HG03521 (cell line): ENCODE results near the gene B3GNT4.
A peak's percentile ranks its signal among the peaks of the same experiment; 100 is the strongest.
"Not testable (repeated sequence)": the region's sequence is repeated elsewhere in the genome, so short reads cannot be mapped to it uniquely, and the experiment has no call there.

Experiments
- ATAC-seq: cut with Tn5 transposase; IDR thresholded peaks from one replicate; pipeline ENCODE4 v1.9.1; 2021; ENCODE audit warnings: mild to moderate bottlenecking, moderate library complexity; ENCODE audit not compliant: unreplicated experiment

Gene B3GNT4

GRCh38 chr12:122208073-122208820, 4.7 kb downstream of the B3GNT4 start:
- no peak for ATAC-seq

- no peak for ATAC-seq
Observed at GRCh38 chr12:122215771-122216170, 12.3 kb downstream of the B3GNT4 start.

GRCh38 chr12:122216445-122216844, 12.9 kb downstream of the B3GNT4 start:
- no peak for ATAC-seq

GRCh38 chr12:122225683-122226365, 22.3 kb downstream of the B3GNT4 start, which contains the start of gene DIABLO:
Gene DIABLO (minus strand): TSS chr12:122226052. CDS start chr12:122226014, 38 bp downstream.
- ATAC-seq, result peak; percentile 90

- ATAC-seq, result no peak
Observed at GRCh38 chr12:122226366-122227125, 23.0 kb downstream of the B3GNT4 start.

DNA sequence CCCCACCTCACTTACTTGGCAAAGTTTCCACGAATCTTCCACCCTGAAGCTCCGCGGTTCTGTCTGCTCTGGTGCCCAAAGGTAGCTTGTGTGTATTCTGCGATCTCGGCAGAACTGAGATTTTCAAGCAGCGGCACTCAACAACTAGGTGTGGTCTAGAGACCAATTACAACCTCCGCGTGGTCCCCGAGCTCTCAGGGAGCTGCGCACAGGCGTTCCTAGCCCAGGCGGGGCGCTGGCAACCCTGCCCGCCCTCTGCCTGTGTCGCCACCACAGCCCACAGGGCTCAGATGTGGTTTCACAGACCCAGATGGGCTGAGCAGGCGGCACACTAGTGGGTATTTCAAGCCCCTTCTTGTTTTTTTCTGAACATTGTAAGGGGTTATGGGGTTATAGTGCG, 23.8 kb downstream of the B3GNT4 start:
- ATAC-seq, result no peak

DNA sequence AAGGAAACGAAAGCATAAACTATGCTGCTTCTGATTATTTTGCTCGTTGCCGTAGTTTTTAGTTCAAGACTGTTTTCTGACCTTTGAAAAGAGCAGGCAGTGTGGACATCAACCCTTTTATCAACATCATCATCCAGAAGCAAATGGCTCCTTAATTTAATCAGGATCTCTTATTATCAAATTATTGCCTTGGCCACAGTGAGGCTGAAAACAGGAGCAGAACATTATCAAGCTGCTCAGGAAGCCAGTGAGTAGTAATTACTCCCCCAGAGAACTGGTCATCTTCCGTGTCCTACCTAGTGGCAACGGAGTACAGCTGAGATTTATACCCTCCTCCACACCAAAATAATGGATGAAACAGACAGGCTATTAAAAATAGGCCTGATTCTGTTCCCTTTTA, 24.6 kb downstream of the B3GNT4 start:
- ATAC-seq, result no peak

DNA sequence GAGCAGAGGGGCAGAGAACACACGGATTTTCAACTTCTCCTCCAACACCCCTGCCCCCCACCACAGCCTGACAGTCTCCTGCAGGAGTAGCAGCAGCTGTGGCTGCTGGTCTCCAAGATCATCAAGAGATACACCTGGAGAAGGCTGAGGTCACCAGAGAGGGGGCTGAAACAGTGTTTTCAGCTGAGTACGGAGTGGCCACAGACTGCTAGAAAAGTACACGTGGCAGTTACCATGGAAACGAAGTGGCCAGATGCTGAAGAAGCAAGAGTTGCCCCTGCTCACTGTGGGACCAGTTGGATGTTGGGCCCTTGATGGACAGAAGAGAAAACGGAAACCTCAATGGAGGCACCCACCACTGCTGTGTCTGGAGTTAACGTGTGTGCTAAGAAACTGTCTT, 27.3 kb downstream of the B3GNT4 start:
- ATAC-seq, result no peak

- no peak for ATAC-seq
Observed at GRCh38 chr12:122232691-122233090, 29.2 kb downstream of the B3GNT4 start.

- no peak for ATAC-seq
Observed at GRCh38 chr12:122235741-122236140, 32.2 kb downstream of the B3GNT4 start.

DNA sequence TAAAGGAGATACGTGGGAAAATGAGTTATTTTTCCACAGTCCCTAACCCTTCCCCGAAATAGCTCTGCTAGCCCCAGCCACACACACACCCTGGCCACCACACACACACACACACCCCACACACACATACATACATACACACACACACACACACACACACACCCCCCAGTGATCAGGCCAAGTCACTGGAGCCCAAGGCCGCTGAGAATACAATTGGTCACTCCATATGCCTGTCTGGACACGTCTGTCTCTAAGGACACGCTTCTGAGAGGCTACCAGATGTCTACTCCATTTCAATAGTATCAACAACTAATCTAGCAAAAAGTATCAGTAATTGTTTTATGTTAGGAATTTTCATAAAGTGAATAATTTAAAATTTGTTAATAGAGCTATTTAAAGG, 35.4 kb downstream of the B3GNT4 start:
- no peak for ATAC-seq

- ATAC-seq, result no peak
Observed at GRCh38 chr12:122243965-122244364, 40.5 kb downstream of the B3GNT4 start.

DNA sequence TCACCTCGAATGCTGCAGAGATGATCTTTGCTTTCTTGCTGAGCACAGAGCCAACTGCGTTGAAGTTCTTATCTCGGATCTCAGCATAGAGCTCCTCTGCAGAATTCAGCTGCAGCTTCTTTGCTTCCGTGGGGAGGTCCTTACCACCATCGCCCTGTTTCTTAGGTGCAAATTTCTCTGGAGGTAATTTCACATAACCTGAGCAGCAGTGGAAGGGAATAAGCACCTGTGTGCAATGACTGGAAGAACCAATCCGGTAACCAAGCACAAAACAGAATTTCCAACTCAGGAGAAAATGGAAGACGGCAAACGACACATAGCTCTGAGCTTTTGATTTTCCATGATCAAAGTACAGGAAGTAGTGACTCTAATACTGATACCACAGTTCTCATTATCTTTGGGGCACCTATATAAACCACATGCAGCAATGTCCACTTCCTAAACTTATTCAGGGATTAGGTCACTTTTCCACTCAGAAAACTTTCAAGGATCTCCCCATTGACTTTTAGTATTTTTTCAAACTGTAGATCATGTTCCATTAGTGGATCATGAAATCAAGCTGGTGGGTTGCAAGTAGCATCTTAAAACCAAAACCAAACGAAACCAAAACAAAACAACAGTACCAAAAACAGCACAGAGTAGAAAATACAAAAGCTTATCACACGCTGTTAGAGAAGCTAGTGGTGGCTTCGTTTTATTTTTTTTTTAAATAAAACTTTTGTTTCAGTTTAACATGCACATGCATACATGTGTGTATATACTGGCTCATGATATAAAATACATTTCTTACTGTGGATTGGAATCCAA, 41.3 kb downstream of the B3GNT4 start:
- ATAC-seq, result no peak

DNA sequence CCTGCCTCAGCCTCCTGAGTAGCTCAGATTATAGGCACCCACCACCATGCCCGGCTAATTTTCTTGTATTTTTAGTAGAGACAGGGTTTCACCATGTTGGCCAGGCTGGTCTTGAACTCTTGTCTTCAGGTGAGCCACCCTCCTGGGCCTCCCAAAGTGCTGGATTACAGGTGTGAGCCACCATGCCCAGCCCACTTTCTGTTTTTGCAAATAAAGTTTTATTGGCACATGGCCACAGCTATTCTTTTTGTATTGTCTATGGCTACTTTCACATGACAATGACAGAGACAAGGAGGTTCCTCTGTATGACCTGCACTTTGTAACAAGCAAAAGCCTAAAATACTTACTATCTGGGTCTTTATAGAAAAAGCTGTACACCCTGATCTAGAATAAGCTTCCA, 42.0 kb downstream of the B3GNT4 start:
- ATAC-seq, result no peak

DNA sequence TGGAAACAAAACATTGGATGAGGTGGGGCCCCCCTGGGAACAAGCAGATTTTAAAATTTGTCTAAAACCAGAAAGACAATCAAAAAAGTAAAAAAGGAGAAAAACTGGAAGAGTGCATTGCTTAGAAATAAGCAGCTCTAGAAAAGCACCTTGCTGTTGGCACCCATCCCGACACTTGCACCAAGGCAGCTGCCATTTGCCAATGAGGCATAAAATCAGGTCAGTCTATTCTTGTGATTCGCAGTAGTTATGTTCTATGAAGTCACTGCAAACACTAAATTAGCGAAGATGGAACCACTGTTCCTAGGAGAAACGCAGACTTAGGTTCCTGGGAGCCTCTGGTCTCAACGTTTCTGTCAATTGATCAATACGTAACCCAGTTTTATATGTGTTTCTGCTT, 46.5 kb downstream of the B3GNT4 start:
- no peak for ATAC-seq

- ATAC-seq, result no peak
Observed at GRCh38 chr12:122250536-122250935, 47.0 kb downstream of the B3GNT4 start.

DNA sequence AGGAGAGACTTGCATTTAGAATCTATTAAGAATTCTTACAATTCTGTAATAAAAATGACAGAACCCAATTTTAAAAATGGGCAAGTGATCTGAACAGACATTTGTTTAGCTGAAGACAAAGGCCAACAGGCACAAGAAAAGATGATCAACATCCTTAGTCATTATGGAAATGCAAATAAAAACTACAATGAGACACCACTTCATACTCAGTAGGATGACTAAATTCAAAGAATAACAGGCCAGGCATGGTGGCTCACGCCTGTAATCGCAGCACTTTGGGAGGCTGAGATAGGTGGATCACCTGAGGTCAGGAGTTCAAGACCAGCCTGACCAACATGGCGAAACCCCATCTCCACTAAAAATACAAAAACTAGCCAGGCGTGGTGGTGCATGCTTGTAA, 55.0 kb downstream of the B3GNT4 start:
- ATAC-seq, result not testable (repeated sequence)
